Kidney epithelial cell (primary cell): ENCODE data around the gene CAMTA2. TPM values are rescaled to one million over a fixed set of nuclear protein-coding genes. Genes with fewer than 3 reads are reported as not detected.

ENCODE experiments used
- DNase-seq: peaks from one replicate; pipeline ENCODE4 v3.0.0-alpha.2; 2010; ENCODE audit warnings: low read depth
- H3K27me3 ChIP-seq: 2 replicates; pipeline ENCODE4 v1.6.0; 2011; ENCODE audit warnings: low read length; ENCODE audit not compliant: control insufficient read depth, insufficient read depth
- H3K36me3 ChIP-seq: 2 replicates; pipeline ENCODE4 v1.5.1; 2011; ENCODE audit warnings: low read length; ENCODE audit not compliant: control insufficient read depth, insufficient read depth
- H3K4me3 ChIP-seq: 2 replicates; pipeline ENCODE4 v1.5.1; 2011; ENCODE audit warnings: low read depth, mild to moderate bottlenecking, control low read depth, low read length
- total RNA-seq: library from RNA; depleted of rRNA; stranded (reverse); fragments of >200 nt; gene quantifications from 2 replicates; pipeline ENCODE4 v1.2.3, GENCODE V29; 2015
- TF ChIP-seq, protein P1 (sequence below): IDR thresholded peaks from 2 replicates; pipeline ENCODE4 v1.5.1; 2011; ENCODE audit warnings: mild to moderate bottlenecking, moderate library complexity, low read length, control low read depth, inconsistent platforms; ENCODE audit not compliant: insufficient read depth, poor library complexity, severe bottlenecking

CAMTA2 gene
- total RNA-seq, 1 donor from 2014 or later: 47.7 TPM

DNA sequence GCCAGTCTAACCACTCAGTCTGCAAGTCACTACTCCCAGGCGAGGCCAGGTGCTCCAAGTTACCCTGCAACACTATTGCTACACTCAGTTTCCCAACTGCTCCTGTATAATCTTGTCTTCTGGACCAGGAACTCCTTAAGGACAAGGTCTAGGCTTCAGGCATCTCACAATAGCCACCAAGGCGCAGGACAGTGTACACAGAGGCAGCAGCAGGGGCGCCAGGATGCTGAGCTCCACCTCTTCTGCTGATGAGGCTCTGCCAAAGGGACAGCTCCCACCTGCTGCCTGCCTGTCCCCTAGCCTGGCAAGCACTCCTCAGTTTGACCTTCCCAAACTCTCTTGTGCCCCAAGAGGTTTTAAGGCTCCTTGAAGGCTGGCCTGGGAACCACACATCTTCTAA is 51.0 kb downstream of the CAMTA2 start:
- TF ChIP-seq, protein P1, sequence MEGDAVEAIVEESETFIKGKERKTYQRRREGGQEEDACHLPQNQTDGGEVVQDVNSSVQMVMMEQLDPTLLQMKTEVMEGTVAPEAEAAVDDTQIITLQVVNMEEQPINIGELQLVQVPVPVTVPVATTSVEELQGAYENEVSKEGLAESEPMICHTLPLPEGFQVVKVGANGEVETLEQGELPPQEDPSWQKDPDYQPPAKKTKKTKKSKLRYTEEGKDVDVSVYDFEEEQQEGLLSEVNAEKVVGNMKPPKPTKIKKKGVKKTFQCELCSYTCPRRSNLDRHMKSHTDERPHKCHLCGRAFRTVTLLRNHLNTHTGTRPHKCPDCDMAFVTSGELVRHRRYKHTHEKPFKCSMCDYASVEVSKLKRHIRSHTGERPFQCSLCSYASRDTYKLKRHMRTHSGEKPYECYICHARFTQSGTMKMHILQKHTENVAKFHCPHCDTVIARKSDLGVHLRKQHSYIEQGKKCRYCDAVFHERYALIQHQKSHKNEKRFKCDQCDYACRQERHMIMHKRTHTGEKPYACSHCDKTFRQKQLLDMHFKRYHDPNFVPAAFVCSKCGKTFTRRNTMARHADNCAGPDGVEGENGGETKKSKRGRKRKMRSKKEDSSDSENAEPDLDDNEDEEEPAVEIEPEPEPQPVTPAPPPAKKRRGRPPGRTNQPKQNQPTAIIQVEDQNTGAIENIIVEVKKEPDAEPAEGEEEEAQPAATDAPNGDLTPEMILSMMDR: no peak
- no peak for DNase-seq
- no peak overlapping the region for H3K4me3 ChIP-seq
- H3K36me3 ChIP-seq: no peaks in the 10 kb centered on the region
- H3K27me3 ChIP-seq: no peaks in the 10 kb centered on the region

DNA sequence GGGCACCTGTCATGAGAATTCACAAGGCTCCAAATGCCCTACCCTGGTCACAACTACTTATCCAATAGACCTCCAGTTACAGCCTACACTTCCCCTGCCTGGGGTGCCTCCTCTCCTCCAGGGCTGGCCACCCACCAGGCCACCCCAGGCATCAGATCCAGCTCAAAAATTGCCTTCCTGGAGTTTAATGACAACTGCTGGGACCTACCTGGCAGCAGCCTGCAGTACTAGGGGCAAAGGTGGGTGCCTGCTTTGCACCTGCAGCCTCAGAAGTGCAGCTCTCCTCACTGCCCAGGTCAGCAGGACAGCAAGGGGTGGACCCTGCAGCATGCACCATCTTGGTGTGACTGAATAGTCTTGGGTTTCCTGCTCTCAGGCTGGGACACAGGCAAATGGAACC is 51.8 kb downstream of the CAMTA2 start:
- Histone ChIP-seq H3K4me3 (no peak overlapping the region), H3K27me3 (no peaks in the 10 kb centered on the region), H3K36me3 (no peaks in the 10 kb centered on the region)
- no peak for DNase-seq
- TF ChIP-seq, protein P1: no peak

DNA sequence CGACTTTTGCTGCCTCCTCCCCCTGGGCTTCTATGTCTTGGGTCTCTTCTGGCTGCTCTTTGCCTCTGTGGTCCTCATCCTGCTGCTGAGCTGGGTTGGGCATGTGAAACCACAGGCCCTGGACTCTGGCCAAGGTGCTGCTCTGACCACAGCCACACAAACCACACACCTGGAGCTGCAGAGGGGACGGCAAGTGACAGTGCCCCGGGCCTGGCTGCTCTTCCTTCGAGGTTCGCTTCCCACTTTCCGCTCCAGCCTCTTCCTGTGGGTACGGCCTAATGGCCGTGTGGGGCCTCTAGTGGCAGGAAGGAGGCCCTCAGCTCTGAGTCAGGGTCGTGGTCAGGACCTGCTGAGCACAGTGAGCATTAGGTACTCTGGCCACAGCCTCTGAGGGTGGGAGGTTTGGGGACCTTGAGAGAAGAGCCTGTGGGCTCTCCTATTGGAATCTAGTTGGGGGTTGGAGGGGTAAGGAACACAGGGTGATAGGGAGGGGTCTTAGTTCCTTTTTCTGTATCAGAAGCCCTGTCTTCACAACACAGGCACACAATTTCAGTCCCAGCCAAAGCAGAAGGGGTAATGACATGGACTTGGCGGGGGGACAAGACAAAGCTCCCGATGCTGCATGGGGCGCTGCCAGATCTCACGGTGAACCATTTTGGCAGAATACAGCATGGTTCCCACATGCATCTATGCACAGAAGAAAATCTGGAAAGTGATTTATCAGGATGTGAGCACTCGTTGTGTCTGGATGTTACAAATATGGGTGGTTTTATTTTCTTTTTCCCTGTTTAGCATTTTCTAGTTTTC is 53.1 kb downstream of the CAMTA2 start:
- no peaks in the 10 kb centered on the region for H3K36me3 ChIP-seq
- no peak overlapping the region for H3K4me3 ChIP-seq
- TF ChIP-seq, protein P1: peak; percentile 48
- H3K27me3 ChIP-seq: no peaks in the 10 kb centered on the region
- no peak for DNase-seq

DNA sequence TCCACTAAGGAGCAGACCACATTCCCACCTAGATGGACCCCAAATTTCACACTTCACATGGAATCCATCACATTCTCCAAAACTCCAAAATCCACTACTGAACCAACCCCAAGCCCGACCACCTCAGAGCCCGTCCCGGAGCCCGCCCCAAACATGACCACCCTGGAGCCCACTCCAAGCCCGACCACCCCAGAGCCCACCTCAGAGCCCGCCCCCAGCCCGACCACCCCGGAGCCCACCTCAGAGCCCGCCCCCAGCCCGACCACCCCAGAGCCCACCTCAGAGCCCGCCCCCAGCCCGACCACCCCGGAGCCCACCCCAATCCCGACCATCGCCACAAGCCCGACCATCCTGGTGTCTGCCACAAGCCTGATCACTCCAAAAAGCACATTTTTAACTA is 53.8 kb downstream of the CAMTA2 start:
- Histone ChIP-seq H3K36me3 (no peaks in the 10 kb centered on the region), H3K4me3 (no peak overlapping the region), H3K27me3 (no peaks in the 10 kb centered on the region)
- TF ChIP-seq, protein P1: no peak
- no peak for DNase-seq

DNA sequence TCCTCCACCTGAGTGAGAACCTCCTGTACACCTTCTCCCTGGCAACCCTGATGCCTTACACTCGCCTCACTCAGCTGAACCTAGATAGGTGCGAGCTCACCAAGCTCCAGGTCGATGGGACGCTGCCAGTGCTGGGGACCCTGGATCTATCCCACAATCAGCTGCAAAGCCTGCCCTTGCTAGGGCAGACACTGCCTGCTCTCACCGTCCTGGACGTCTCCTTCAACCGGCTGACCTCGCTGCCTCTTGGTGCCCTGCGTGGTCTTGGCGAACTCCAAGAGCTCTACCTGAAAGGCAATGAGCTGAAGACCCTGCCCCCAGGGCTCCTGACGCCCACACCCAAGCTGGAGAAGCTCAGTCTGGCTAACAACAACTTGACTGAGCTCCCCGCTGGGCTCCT is 54.7 kb downstream of the CAMTA2 start:
- TF ChIP-seq, protein P1: no peak
- DNase-seq: no peak
- Histone ChIP-seq H3K4me3 (no peak overlapping the region), H3K36me3 (no peaks in the 10 kb centered on the region), H3K27me3 (no peaks in the 10 kb centered on the region)

DNA sequence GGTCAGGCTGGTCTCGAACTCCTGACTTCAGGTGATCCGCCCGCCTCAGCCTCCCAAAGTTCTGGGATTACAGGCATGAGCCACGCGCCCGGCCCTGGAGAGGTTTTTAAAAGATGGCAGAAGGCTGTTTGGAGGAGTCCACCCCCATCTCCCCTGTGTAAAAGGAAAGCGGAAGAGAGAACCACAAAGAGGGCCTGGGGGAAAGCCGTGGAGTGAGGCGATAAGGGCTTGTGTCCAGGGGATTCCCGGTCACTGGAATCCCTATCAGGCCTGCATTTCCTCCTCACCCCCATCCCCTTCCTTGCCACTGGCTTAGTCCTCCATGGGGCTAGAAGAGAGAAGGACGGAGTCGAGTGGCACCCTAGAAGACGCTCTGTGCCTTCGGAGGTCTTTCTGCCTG is 55.5 kb downstream of the CAMTA2 start, which contains the start of gene GP1BA:
Gene GP1BA, plus strand, starts transcription at position 315 of the 400 bp plus-strand sequence. CDS start 328 bp downstream, outside the sequence.
- Histone ChIP-seq H3K27me3 (no peaks in the 10 kb centered on the region), H3K4me3 (no peak within 1 kb of the TSS), H3K36me3 (no peaks in the 10 kb centered on the region)
- no peak for DNase-seq
- TF ChIP-seq, protein P1: no peak
